ENCODE results near the gene SDCBP2.

- no peak for TF ChIP-seq CTCF (IDR thresholded peaks at IDR 0.05)
- TF ChIP-seq EZH2 (IDR thresholded peaks at IDR 0.05; ENCODE audit: borderline replicate concordance, insufficient read depth, low read depth, low read length, poor library complexity, severe bottlenecking): no peak
Observed at GRCh38 chr20:1269850-1270249, 59.1 kb downstream of the SDCBP2 start.
